HG03378 (cell line): ENCODE measurements around the gene KLHL8.

ENCODE experiments used
- ATAC-seq: cut with Tn5 transposase; IDR thresholded peaks from one replicate; pipeline ENCODE4 v1.9.1; 2021; ENCODE audit warnings: mild to moderate bottlenecking, moderate library complexity; ENCODE audit not compliant: unreplicated experiment

KLHL8 gene

GRCh38 chr4:87220094-87220822 lies at the start of gene KLHL8:
TSS of gene KLHL8 (minus strand) at chr4:87220618. CDS start at chr4:87195539, 25,079 bp downstream.
- peak; percentile 69 for ATAC-seq

GRCh38 chr4:87270144-87270543 lies 49.7 kb upstream of the KLHL8 start:
- ATAC-seq: no peak

- ATAC-seq: no peak
These were observed 48.0 kb upstream of the KLHL8 start for GRCh38 chr4:87268411-87268810.

GRCh38 chr4:87266986-87267385 lies 46.6 kb upstream of the KLHL8 start:
- ATAC-seq: no peak

GRCh38 chr4:87262886-87263285 lies 42.5 kb upstream of the KLHL8 start:
- no peak for ATAC-seq

- no peak for ATAC-seq
These were observed 40.1 kb upstream of the KLHL8 start for GRCh38 chr4:87260477-87260876.

GRCh38 chr4:87258677-87259076 lies 38.3 kb upstream of the KLHL8 start:
- no peak for ATAC-seq

GRCh38 chr4:87257523-87257922 lies 37.1 kb upstream of the KLHL8 start:
- ATAC-seq: no peak

GRCh38 chr4:87255755-87256154 lies 35.3 kb upstream of the KLHL8 start:
- no peak for ATAC-seq

- ATAC-seq: no peak
These were observed 30.7 kb upstream of the KLHL8 start for GRCh38 chr4:87251106-87251505.

GRCh38 chr4:87250294-87250693 lies 29.9 kb upstream of the KLHL8 start:
- ATAC-seq: no peak

- no peak for ATAC-seq
These were observed 29.1 kb upstream of the KLHL8 start for GRCh38 chr4:87249332-87250019.

- no peak for ATAC-seq
These were observed 23.1 kb upstream of the KLHL8 start for GRCh38 chr4:87243426-87244053.

GRCh38 chr4:87241336-87241735 lies 20.9 kb upstream of the KLHL8 start:
- ATAC-seq: no peak

GRCh38 chr4:87240341-87240740 lies 19.9 kb upstream of the KLHL8 start:
- ATAC-seq: no peak

GRCh38 chr4:87239821-87240220 lies 19.4 kb upstream of the KLHL8 start:
- no peak for ATAC-seq

GRCh38 chr4:87239194-87239593 lies 18.8 kb upstream of the KLHL8 start:
- no peak for ATAC-seq

- ATAC-seq: no peak
These were observed 16.4 kb upstream of the KLHL8 start for GRCh38 chr4:87236861-87237260.

- ATAC-seq: no peak
These were observed 14.7 kb upstream of the KLHL8 start for GRCh38 chr4:87235020-87235671.

- no peak for ATAC-seq
These were observed 11.8 kb upstream of the KLHL8 start for GRCh38 chr4:87232216-87232615.

- ATAC-seq: no peak
These were observed 10.4 kb upstream of the KLHL8 start for GRCh38 chr4:87230806-87231205.

GRCh38 chr4:87229979-87230378 lies 9.6 kb upstream of the KLHL8 start:
- ATAC-seq: no peak
